HG03558 (cell line): ENCODE results near the gene MORC4.

Experiments used
- ATAC-seq: cut with Tn5 transposase; IDR thresholded peaks from one replicate; pipeline ENCODE4 v1.9.1; 2021; ENCODE audit warnings: moderate number of reproducible peaks; ENCODE audit not compliant: unreplicated experiment; ENCODE audit errors: extremely low read depth

MORC4 gene

DNA sequence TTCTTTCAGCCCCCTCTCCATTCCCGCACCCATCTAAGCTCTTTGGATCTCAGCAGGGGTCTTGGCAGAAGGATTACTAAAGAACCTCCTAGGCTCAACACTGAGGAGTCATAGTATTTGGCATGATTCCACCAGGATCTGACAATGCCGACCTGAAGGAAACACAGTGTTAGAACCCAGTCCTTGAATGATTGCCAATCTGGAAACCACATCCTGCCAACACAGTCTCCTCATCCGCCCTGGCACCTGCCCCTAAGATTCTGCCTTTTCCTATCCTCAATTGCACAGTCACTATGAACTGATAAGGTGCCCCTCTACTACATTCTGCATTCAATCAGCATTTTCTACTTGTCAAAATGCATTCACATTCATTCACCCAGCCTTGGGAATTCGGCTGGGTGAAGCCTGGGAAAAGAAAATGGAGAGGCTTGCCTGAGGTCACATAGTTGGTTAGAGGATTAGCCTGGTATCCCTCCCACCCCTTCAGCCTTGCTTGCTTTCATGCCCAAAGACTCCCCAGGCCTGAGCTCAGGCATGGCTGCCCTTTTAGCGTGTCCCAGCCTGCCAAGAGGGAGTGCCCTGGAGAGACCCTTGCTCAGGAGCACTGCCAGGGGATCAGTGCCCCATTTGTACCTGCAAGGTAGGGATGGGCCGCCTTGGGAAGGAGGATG is 82.0 kb downstream of the MORC4 start:
- ATAC-seq = no peak

DNA sequence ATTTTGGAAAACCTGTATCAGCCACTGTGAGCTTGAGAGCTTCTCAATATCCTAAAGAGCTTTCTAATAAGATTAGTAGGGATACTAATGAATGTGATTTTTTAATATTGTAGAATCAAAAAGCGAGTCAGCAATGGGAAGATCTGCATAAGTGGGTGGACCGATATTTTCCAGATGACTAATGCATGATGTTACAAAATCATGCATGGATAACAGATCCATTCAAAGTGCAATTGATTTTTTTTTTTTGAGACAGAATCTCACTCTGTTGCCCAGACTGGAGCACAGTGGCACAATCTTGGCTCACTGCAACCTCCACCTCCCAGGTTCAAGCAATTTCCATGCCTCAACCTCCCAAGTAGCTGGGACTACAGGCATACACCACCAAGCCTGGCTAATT is 87.1 kb downstream of the MORC4 start:
- no peak for ATAC-seq

DNA sequence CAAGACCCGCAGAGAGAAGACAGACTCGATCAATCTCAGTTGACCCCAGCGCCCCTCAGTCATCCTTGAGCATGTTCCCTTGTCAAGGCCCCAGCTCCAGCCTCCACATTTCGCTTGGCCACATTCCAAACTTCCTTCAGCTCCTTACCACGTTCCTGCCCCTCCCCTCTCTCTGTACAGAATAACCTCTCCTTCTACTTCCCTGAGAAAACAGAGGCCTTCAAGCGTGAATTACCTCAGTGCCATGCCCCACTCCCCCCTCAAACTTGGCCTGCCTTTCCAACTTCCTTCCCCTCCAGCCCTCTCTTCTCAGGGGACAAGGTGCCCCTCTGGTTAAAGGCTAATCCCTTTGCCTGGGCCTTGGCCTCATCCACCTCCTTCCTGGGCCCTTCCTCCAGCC is 93.7 kb downstream of the MORC4 start:
- no peak for ATAC-seq

DNA sequence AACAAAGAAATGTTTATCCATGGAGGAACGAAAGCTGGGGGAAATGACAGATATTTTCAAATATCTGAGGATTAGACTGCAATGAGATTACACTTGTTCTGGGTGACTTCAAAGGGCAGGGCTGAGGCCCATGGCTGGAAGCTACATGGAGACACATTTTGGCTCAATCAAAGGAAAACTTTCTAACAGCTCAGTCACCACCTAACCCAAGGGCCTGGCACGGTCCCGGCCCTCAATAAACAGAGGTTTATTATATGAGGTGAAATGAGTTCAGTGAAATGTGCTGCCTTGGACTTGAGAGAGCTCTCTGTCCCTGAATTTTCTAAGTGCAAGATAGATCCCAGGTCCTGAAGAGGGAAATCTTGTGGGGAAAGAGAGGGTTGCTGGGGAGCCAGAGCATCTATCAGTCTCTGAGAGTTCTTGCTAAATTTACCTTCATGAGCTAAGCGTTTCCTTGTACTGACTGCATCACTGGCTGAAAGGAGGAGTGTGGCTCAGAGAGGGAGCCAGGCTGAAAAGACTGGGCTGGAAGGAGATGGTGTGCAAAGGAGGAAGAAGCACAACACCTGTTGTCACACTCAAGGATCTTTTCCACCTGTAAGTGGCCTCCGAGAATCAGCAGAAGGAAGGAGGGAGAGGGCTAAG is 94.8 kb downstream of the MORC4 start:
- no peak for ATAC-seq

DNA sequence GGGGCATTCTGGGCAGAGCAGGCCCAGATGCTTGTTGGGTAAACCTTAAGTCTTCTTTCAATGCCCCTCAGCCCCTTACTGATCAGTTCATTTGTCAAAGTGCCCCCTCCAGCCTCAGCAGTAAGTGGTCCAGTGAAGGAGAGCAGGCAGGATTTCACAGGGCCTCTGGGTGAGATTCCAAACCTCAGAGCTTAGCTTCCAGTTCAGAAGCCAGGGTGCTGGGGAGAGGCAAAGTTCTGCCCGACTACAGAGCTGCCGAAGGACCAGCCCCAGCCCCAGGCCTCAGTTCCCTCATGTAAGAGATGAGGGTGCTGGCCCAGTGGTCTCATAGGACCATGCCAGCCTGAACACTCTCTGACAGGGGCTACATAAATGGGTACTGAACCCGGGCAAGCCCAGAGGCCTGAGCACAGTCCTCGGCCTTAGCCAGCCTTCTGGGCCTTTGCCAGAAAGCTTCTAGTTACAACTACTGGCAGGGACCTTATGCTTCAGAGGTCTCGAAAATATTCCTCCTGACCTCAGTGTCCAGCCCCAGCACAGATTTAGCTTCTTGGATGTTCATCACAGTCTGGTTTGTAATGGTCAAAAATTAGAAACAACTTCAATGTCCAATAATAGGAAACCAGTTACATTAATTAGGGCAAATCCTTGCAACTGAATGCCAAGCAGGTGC is 96.0 kb downstream of the MORC4 start:
- ATAC-seq = no peak

DNA sequence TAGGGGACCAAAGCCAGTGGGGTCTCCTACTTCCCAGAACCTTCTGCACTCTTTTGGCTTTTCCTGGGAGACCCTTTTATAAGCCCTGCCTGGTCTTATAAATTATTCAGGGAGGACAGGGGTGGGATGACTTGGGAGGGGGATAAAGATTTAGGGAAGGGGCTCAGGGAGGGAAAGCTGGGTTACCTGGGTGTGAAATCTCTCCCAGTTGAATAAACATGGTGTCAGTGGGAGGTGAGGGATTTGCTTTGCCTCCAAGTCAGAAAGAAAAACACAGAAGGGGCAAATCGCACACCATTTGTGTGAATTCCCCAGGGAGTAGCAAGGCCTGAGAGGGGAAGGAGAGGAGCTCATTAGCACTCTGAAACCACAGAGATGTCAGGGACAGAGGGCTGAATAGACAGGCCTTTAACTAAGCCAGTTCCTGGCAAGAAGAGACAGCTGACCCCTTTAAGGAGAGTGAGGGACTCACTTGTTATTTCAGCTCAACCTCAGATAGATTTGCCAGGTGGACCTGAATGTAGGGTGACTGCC is 96.7 kb downstream of the MORC4 start, which contains the start of gene RIPPLY1:
Gene RIPPLY1, minus strand, starts transcription at position 51 of the 534 bp plus-strand sequence. CDS start 54 bp downstream, outside the sequence.
- ATAC-seq = no peak

DNA sequence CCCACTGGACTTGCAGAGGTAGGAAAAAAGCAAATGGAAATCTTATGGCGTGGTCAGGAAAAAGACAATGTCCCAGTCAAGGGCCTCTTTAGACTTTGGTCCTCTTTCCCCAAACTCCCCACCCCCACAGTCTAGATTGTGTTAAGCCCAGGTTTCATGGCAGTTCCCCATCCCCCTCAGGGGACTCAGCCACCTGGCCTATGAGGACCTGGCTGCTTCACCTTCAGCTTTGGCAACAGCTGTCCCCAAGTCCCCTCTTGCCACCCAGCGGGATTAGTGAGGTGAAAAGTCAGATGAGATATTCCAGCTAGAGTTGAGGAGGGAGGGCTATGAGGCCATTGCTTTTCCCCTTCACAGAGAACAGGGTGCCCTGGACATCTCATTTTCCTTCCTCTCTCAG is 97.3 kb downstream of the MORC4 start:
- ATAC-seq = no peak

DNA sequence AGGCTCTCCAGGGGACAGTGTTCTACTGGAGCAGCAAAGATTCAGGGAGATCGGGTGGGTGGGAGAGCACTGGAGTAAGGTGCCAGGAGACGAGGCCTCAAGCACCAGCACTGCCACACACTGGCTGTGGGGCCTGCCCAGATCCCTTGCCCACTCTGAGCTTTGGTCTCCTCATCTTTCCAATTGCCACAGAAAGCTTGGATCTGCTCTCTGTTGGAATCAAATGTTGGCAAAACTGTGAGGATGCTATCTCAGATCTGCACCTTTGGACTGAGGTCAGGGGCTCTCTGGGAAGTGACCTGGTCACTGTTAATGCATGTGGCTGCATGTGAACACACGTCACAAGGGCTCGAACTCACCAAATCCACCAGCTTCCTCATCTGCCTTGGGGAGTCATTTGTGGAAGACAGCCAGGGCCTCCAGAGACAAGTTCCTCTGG is 98.2 kb downstream of the MORC4 start:
- no peak for ATAC-seq

DNA sequence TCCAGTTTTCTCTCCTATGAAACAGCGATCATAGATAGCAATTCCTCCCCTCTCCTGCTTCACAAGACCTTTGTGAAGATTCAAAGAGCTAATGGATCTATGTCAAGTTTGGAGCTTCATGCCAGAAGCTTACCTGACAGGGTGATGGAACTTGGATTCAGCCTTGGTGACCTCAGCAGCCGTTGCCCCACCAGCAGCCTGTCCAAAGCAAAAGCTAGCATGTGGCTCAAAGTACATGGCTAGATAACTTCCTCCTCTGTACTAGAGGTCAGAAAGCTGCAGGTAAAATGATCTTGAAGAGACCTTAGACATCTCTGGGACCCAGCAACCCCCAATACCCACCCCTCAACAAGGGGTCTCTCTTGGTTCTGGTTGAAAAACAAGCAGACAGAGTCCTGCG is 98.7 kb downstream of the MORC4 start:
- ATAC-seq = no peak

DNA sequence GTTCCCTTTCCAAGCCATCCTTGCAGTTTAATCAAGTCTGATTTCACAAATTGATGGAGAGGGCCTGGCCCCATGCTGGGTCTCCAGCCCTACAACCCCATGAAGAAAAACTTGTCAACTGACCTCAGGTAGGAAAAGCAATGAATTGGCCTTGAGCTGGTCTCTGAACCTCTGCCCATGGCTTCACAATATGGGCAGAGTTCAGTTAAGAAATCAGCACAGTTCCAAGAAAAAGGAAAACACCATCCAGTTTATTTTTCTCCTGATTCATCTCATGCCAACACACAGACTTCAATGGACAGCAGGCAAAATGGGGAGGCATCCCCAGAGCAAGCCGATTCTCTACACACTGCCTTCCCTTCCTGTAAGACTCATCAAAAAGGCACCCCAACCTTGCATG is 100.2 kb downstream of the MORC4 start:
- ATAC-seq = no peak

DNA sequence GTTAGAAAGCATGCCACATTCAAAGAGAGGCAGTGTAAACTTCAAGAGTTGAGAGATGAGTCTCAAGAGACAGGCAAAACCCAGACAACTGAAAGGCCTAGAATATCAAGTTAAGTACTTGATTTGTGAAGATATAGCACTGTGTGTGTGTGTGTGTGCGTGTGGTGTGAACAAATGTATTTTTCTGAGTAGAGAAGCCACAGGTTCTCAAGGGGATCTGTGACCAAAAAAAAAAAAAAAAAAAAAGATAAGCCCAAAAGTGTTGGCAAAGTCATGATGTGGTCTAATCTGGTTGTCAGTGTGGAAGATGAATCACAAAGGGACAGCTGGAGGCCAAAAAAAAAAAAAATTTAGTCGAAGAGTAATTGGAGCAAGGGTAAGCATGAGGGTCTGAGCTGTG is 100.7 kb downstream of the MORC4 start:
- no peak for ATAC-seq

DNA sequence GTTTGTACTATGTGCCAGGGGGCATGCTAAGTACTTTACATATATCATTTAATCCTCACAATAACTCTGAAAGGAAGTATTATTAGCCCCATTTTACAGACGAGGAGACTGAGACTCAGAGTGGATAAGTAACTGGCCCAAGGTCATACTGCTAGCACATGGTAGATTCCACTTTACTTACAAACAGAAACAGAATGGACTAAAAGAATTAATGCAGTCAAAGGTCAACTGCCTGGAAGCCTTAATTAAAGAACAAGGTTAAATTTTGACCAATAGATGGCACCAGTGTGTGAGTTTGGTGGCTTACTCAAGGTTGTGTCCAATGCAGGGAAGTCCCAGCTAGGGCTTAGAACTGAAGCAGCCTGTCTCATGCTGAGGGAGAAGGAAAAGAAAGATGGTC is 101.5 kb downstream of the MORC4 start:
- peak; percentile 66 for ATAC-seq

DNA sequence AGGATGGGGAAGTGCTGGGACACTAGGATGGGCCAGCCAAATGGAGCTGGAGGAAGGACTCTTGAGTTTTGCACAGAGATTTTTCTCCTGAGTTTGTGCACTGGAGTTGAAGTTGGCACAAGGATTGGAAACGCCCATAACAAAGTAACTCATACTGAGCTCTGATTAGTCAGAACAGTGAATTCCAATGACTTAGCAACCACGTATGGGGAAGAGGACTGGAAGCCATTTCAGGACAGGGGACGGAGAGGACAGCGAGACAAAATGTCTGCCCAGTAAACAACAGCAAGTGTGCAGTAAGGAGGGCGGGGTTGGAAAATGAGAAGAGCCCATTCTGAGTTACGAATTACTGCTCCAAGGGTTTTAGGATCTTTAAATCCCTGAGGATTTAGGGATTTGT is 102.8 kb downstream of the MORC4 start:
- ATAC-seq = no peak

DNA sequence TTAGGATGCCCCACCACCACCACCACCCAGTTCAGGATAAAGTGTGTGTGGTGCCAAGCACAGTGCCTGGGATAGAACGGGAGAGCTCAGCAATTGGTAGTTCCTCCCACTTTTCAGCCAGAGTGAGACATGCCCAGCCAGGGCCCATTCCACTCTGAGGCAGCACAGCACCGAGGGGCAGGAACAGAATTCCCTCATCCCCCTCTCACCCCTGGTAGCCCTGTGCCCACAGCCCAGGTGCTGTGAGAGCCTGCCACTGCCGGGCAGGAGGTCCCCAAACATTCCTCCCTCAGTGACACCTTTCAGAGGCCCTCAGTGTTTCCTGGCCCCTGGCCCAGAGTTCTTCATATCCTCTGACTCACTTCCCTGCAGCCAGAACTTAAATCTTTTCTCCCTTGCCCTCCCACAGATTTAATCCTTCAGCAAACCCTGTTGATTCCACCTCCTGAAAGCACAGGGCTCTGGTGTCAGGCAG is 105.0 kb downstream of the MORC4 start:
- no peak for ATAC-seq

DNA sequence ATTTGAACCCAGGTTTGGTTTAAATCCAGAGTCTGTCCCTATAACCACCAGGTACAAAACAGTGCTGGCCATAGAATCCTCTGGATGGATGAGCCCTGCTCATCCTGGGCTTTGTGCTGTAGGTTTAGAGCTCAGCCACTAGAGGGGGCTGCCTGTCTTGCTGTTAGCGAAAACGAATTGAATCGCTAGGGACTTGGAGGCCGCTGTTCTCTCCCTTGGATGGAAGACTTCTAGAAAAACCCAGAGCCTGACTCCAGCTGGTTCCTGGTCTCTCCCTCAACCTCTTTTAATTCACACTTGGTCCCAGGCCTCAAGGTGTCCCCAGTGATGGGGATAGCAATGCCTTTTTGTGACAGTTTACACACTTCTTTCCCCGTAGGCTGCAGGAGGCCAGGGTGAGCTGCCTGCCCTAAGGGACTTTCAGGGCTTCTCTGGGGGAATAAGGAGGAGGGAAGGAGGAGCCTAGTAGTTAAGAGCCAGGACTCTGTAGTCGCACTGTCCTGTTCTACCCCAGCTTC is 105.6 kb downstream of the MORC4 start:
- no peak for ATAC-seq

DNA sequence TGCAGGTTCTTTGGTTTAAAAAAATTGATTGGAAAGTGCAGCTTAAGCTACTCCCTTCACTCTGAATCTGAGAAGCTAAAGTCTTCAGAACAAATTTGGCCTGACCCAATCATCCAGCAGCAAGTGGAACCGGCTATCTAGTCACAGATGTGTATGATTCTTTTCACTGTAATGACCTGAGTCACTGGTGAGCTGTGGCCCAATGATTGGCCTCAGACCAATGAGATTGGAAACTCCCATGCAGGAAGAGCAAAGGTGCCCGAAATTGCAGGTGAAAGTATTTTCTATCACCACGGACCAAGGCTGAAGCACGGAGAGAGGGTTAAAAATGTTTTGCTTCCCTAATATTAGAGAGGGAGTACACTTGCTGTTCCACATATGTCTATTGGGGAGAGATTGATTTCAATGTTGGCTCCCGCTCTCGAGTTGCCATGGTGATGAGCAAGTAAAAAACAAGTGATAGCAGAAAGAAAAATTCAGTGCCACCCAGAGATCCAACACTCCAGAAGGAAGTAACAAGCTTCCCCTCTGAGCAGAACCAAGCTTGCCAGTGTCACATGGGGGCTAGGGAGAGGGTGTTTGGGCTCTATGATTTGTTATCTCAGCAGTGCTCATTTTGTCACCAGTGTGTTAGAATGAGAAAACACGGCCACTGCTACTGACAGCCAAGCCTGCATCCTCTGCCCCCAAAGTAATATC is 108.1 kb downstream of the MORC4 start:
- no peak for ATAC-seq
